Measurements from ENCODE around the gene CDH4. TPM values are rescaled to one million over a fixed set of nuclear protein-coding genes. Genes with fewer than 3 reads are reported as not detected.

CDH4 gene
- total and polyA plus RNA-seq, 2 donors (not counting 1 experiment from before 2014, with no cell fraction given): not detected

DNA sequence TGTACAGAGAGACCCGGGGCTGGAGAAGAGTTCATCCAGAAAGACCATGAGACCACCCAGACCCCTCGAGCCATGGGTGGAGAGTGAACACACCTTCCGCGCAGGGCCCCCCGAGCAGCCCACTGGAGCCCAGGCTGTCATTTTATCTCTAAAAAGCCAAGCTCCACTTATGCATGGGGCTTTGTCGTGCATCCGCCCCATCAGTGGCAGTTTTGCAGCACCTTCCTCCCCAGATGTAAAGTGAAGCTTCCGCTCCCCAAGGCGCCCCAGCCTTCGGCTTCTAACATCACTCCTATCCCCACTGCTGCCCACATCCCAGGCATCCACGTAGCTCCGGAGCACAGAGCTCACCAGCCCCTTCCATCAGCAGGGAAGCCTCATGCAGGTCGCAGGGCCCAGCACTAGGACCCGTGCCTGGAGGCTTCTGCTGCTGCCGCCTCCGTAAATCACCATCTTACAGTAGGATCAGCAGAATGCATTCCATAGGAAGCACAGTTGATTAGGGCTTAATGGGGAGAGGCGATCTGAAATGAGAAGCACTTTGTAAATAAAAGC is 512.5 kb downstream of the CDH4 start:
- Histone ChIP-seq H3K27me3 (replicated peaks in 1 of 4; ENCODE audit: control extremely low read depth in 1 of 4, control insufficient read depth in 3 of 4, insufficient read depth in 4 of 4, low read length in 3 of 4) (no peaks in the 10 kb centered on the region), H3K79me2 (ENCODE audit: control insufficient read depth, insufficient read depth, low read length) (no peaks in the 10 kb centered on the region), H3K4me3 (ENCODE audit: control extremely low read depth in 1 of 5, extremely low read depth in 1 of 5, insufficient read depth in 1 of 5, low read depth in 2 of 5, low read length in 4 of 5) (no peak overlapping the region), H3K9ac (ENCODE audit: low read length) (no peak overlapping the region), H3K9me3 (ENCODE audit: control extremely low read depth in 1 of 3, control insufficient read depth in 2 of 3, insufficient read depth in 1 of 3, low read length in 2 of 3) (peaks cover 0 to 20% (median 0%) of the 10 kb centered on the region in 3 donors), H2AFZ (ENCODE audit: insufficient read depth, low read depth, low read length, poor library complexity, severe bottlenecking) (no peak overlapping the region), H3K36me3 (replicated peaks in 1 of 2; ENCODE audit: control extremely low read depth in 1 of 2, control insufficient read depth in 1 of 2, extremely low read depth in 1 of 2, insufficient read depth in 2 of 2, low read length in 1 of 2) (no peaks in the 10 kb centered on the region), H3K27ac (ENCODE audit: low read length in 2 of 2) (no peak overlapping the region), H3K4me2 (replicated peaks; ENCODE audit: low read depth, low read length, poor library complexity, severe bottlenecking) (no peak overlapping the region), H4K20me1 (ENCODE audit: control insufficient read depth, insufficient read depth, low read length, poor library complexity, severe bottlenecking) (no peaks in the 10 kb centered on the region), H3K4me1 (ENCODE audit: control insufficient read depth in 2 of 2, insufficient read depth in 2 of 2, low read length in 2 of 2) (no peaks in the 10 kb centered on the region)
- Mint-ChIP-seq H3K9me3 (ENCODE audit: insufficient read depth) (no peaks in the 10 kb centered on the region), H3K4me3 (no peak overlapping the region), H3K4me1 (no peaks in the 10 kb centered on the region), H3K27ac (no peak overlapping the region), H3K27me3 (no peaks in the 10 kb centered on the region)
- ChIA-PET POLR2A (no interaction called here), CTCF (no interaction called here)
- no peak for ATAC-seq (ENCODE audit: low read depth)
- WGBS (ENCODE audit: insufficient coverage): 83% methylated on average over 14 of the region's 17 CpGs
- no peak for TF ChIP-seq EZH2 (IDR thresholded peaks at IDR 0.05; ENCODE audit: borderline replicate concordance, insufficient read depth, low read depth, low read length, poor library complexity, severe bottlenecking)
- TF ChIP-seq, protein P1, sequence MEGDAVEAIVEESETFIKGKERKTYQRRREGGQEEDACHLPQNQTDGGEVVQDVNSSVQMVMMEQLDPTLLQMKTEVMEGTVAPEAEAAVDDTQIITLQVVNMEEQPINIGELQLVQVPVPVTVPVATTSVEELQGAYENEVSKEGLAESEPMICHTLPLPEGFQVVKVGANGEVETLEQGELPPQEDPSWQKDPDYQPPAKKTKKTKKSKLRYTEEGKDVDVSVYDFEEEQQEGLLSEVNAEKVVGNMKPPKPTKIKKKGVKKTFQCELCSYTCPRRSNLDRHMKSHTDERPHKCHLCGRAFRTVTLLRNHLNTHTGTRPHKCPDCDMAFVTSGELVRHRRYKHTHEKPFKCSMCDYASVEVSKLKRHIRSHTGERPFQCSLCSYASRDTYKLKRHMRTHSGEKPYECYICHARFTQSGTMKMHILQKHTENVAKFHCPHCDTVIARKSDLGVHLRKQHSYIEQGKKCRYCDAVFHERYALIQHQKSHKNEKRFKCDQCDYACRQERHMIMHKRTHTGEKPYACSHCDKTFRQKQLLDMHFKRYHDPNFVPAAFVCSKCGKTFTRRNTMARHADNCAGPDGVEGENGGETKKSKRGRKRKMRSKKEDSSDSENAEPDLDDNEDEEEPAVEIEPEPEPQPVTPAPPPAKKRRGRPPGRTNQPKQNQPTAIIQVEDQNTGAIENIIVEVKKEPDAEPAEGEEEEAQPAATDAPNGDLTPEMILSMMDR (IDR thresholded peaks at IDR 0.05): no peak
- no peak for DNase-seq
- intact Hi-C loops (cut with micrococcal nuclease): no loop called here

DNA sequence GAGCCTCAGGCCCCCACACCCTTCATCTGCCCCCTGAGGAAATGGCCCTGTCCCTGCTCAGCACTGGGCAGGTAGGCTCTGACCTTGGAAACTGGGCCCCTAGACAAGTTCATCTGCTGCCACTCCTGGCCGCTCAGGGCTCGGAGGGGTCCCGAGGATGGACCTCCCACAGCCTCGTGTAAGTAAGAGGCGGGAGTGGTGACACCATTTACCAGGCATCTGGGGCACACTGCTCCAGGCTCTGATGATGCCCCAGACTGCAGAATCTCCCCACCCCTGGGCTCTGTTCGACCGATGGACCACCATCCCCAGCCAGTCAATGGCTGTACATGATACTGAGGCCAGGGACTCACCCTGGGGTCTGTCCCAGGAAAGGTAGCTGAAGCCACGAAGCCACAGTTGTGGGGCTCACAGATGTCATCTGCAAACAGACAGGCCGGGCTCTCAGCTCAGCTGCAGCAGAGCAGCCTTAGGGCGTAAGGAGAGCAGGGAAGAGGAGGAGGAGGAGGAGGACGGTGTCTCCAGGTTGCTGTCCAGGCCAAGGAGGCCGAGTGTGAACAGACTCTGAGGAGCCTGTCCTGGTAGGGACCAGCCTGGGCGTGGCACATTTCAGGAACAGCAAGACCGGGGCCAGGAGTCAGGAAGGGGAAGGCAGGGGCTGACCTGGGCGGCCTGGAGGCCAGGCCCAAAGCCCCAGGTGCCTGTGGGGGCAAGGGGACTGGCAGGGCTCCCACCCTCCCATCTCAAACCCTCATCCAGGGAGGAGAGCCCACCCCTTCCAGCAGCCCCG is 513.2 kb downstream of the CDH4 start:
- ChIA-PET POLR2A (no interaction called here), CTCF (no interaction called here)
- no peaks in the 10 kb centered on the region for H3K27me3 ChIP-seq (replicated peaks in 1 of 4; ENCODE audit: control extremely low read depth in 1 of 4, control insufficient read depth in 3 of 4, insufficient read depth in 4 of 4, low read length in 3 of 4)
- H3K79me2 ChIP-seq (ENCODE audit: control insufficient read depth, insufficient read depth, low read length): no peaks in the 10 kb centered on the region
- no peak for ATAC-seq (ENCODE audit: low read depth)
- Mint-ChIP-seq H3K4me3 (no peak overlapping the region), H3K27me3 (no peaks in the 10 kb centered on the region), H3K4me1 (no peaks in the 10 kb centered on the region), H3K27ac (no peak overlapping the region), H3K9me3 (ENCODE audit: insufficient read depth) (no peaks in the 10 kb centered on the region)
- WGBS (ENCODE audit: insufficient coverage): 87% methylated on average over 15 of the region's 16 CpGs
- H3K4me2 ChIP-seq (replicated peaks; ENCODE audit: low read depth, low read length, poor library complexity, severe bottlenecking): no peak overlapping the region
- H3K9ac ChIP-seq (ENCODE audit: low read length): no peak overlapping the region
- H3K4me1 ChIP-seq (ENCODE audit: control insufficient read depth in 2 of 2, insufficient read depth in 2 of 2, low read length in 2 of 2): no peaks in the 10 kb centered on the region
- intact Hi-C loops (cut with micrococcal nuclease): no loop called here
- no peak for DNase-seq
- no peak for TF ChIP-seq EZH2 (IDR thresholded peaks at IDR 0.05; ENCODE audit: borderline replicate concordance, insufficient read depth, low read depth, low read length, poor library complexity, severe bottlenecking)
- TF ChIP-seq, protein P1 (IDR thresholded peaks at IDR 0.05): no peak
- peaks cover 0 to 24% (median 0%) of the 10 kb centered on the region in 3 donors for H3K9me3 ChIP-seq (ENCODE audit: control extremely low read depth in 1 of 3, control insufficient read depth in 2 of 3, insufficient read depth in 1 of 3, low read length in 2 of 3)
- no peak overlapping the region for H3K27ac ChIP-seq (ENCODE audit: low read length in 2 of 2)
- no peaks in the 10 kb centered on the region for H4K20me1 ChIP-seq (ENCODE audit: control insufficient read depth, insufficient read depth, low read length, poor library complexity, severe bottlenecking)
- H3K4me3 ChIP-seq (ENCODE audit: control extremely low read depth in 1 of 5, extremely low read depth in 1 of 5, insufficient read depth in 1 of 5, low read depth in 2 of 5, low read length in 4 of 5): no peak overlapping the region
- H2AFZ ChIP-seq (ENCODE audit: insufficient read depth, low read depth, low read length, poor library complexity, severe bottlenecking): no peak overlapping the region
- no peaks in the 10 kb centered on the region for H3K36me3 ChIP-seq (replicated peaks in 1 of 2; ENCODE audit: control extremely low read depth in 1 of 2, control insufficient read depth in 1 of 2, extremely low read depth in 1 of 2, insufficient read depth in 2 of 2, low read length in 1 of 2)

Data from B cell (primary cell).